Coronary artery (tissue), 2 donors: ENCODE measurements around the gene PAX3.

Experiments
- DNase-seq: peaks from one replicate; pipeline ENCODE4 v3.0.0-alpha.2; 2017; ENCODE audit warnings: low spot score
- H3K27ac ChIP-seq, 2 donors: fragments of 200-600 bp; sonication (generic); one replicate each; pipeline ENCODE4 v1.5.1; 2016 to 2019
- H3K4me3 ChIP-seq: fragments of 200-600 bp; sonication (generic); 2 replicates; pipeline ENCODE4 v1.5.1; 2016; ENCODE audit warnings: mild to moderate bottlenecking, moderate library complexity
- CTCF ChIP-seq: fragments of 200-600 bp; sonication (generic); IDR thresholded peaks from one replicate; pipeline ENCODE4 v1.5.1; 2019; ENCODE audit warnings: antibody characterized with exemption

Gene PAX3

DNA sequence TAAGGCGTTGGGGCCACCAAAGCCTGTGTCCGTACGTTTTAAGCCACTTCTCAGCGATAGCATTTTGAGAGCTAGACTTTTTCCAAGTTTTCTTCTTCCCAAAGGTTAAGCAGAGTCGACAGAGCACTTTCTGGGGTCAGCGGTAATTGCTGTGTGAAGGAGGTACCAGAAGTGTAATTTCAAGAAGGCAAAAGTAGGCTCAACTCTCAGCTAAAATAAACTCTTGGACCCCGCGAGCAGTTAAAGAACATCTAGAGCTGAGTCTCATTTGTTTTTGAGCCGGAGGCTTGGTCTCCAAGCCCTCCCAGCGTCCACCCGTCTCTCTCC lies 1.9 kb upstream of the PAX3 start:
- DNase-seq = no peak
- H3K4me3 ChIP-seq = no peak overlapping the region
- TF ChIP-seq CTCF = no peak
- H3K27ac ChIP-seq = no peak overlapping the region

DNA sequence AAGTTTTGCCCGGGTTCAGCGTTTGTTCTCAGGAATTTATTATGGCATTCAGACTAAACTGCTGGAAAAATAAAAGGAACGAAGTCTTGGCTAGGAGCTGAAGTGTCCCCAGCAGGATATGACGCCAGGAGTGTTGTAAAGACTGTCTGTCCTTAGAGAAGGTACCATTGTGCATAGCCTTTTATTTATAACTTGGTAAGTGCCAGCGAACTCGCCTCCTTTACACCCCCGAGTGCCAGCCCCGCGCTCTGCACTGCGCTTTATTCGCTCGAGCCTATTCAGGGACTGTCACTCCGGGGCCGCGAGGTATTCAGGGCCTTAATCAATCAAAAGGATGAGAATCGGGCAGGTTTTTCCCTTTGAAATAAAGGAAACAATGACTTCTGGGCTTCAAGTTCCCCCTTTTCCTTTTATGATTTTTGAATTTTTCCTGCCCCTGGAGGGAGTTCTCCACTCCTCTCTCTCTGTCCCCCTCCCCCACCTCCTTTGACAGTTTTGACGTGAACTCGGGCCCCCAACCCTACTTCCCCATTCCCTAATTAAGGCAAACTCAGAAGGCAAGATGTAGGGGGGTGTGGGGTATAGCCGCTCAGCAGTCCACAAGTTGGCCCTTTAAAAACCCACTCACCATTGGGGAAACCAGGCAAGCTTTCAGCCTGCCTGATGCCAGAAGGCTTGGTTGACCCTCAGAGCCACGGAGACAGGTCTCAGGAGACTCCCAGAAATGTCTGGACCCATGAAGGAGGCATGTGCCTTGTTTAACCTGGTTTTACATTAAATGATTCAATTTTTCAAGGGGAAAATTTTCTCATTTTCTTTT lies 1.3 kb upstream of the PAX3 start:
- no peak for TF ChIP-seq CTCF
- H3K4me3 ChIP-seq = no peak overlapping the region
- DNase-seq = no peak
- H3K27ac ChIP-seq = no peak overlapping the region

- Histone ChIP-seq H3K4me3 (peak overlapping the region; percentile 60), H3K27ac (no peak overlapping the region)
- DNase-seq = no peak
- TF ChIP-seq CTCF = no peak
Measured at GRCh38 chr2:222298001-222298310, 842 bp downstream of the PAX3 start.

GRCh38 chr2:222297600-222297935 lies 1.2 kb downstream of the PAX3 start:
- no peak for DNase-seq
- TF ChIP-seq CTCF = no peak
- no peak overlapping the region for H3K27ac ChIP-seq
- peak overlapping the region; percentile 60 for H3K4me3 ChIP-seq

- TF ChIP-seq CTCF = no peak
- no peak for DNase-seq
- H3K27ac ChIP-seq = no peak overlapping the region
- peak overlapping the region; percentile 38 for H3K4me3 ChIP-seq
Measured at GRCh38 chr2:222296911-222297599, 1.7 kb downstream of the PAX3 start.

DNA sequence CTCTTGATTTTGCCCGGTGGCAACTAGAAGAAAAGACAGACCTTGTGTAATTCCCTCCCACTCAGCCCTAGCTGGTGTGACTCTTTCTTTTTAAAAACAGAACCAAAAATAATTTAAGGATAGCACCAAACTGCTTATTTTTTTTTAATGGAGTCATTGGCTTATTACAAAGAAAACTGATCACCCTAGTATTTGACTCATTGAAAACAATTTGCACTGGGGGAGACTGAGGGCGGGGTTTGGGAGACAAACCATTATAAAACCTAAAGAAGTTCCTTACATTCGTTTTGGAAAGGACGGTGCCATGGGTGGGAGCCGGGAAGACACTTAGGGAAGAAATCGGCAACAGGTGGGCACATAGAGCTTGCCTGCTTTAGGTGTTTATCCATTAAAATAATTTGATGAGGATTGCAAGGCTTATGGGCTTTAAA lies 2.5 kb downstream of the PAX3 start:
- H3K27ac ChIP-seq = no peak overlapping the region
- TF ChIP-seq CTCF = no peak
- DNase-seq = no peak
- H3K4me3 ChIP-seq = peak overlapping the region; percentile 63
